ENCODE results near the gene ZACN. TPM values are rescaled to one million over a fixed set of nuclear protein-coding genes. Genes with fewer than 3 reads are reported as not detected.

Gene ZACN
- total RNA-seq = not detected in 2 replicates

DNA sequence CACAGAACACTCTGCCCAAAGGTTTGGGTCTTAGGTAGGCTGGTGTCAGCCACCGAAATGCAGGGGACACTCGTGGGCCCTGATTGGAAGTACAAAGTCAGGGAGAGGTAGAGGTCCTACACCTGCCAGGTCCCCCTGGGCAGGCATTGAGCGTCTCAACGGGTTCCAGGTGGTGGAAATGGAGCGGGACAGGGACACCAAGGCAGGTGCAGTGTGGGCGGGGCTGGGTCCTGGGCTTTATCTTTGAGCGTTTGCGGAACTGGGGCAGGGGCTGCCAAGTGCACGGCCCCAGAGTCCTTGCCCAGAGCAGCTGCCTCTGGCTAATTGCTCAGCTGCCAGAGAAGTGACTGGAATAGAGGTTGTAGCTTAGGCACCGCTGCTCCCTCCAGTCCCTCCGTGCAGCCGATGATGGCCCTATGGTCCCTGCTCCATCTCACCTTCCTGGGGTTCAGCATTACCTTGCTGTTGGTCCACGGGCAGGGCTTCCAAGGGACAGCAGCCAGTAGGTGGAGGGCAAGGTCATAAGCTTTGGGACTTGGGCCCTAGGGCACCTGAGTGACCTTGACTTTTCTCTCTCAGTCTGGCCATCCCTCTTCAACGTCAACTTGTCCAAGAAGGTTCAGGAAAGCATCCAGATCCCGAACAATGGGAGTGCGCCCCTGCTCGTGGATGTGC is at the start of gene ZACN:
TSS of gene ZACN (plus strand) at position 323 of the 675 bp plus-strand sequence. CDS start at position 406, 83 bp downstream.

DNA sequence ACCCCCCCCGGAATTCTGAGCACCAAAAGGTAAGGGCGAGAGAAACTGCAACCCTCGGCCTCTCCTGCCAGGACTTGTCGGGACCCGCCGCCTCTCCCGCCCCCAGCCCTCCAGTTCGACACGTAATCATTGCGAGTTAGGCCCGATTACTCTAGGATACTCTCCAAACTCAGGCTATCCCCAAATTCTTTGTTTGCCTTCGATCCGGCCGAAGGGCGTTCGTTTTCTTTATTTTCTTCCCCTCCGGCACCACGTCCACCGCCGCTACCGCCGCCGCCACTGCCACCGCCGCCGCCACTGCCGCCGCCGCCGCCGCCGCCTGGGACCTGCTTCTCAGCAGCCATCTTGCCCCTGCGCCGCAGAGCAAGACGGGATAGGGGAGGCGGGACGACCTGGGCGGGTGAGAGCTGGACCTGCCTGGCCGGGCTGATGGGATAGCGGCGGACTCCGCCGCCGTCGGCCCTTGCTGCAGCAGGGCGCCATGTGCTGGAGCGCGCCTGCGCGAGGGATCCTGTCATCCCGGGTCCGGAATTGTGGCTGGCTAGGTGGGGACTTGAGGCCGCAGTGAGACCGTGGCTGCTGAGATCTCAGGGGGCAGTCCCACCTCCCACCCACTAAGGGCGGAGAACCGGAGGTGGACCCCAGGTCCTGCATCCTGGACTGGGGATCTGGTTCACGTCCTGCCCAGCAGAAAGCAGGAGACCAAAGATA is 6.7 kb upstream of the ZACN start, which contains the start of gene SRP68:
TSS of gene SRP68 (minus strand) at position 370 of the 711 bp plus-strand sequence. CDS start at position 344, 26 bp downstream.

DNA sequence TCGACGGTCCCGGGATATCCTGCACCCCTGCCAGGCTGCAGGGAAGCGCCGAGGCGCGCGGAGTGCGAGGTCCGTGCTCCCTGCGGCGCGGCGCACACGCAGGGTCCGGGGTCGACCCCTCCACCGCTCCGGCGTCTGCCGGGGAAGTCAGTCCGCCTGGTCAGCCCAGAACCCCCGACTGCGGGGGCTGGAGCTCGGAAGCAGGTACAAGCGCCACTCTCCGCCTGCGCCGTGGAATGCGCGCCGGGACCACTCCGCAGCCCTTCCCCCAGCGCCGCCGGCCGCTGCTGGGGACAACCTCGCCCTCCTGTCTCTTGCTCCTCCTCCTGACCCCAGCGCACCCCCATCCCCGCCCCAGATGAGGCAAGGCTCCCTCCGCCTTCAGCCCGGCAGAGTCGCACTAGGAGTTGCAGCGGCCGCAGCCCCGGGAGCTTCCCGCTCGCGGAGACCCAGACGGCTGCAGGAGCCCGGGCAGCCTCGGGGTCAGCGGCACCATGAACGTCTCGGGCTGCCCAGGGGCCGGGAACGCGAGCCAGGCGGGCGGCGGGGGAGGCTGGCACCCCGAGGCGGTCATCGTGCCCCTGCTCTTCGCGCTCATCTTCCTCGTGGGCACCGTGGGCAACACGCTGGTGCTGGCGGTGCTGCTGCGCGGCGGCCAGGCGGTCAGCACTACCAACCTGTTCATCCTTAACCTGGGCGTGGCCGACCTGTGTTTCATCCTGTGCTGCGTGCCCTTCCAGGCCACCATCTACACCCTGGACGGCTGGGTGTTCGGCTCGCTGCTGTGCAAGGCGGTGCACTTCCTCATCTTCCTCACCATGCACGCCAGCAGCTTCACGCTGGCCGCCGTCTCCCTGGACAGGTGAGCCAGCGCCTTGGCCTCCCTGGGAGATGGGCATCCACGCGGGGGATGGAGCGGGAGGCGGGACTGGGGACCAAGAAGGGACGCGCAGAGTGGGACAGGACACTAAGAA is 4.3 kb upstream of the ZACN start, which contains the start of gene GALR2:
TSS of gene GALR2 (plus strand) at position 392 of the 974 bp plus-strand sequence. CDS start at position 495, 103 bp downstream.

DNA sequence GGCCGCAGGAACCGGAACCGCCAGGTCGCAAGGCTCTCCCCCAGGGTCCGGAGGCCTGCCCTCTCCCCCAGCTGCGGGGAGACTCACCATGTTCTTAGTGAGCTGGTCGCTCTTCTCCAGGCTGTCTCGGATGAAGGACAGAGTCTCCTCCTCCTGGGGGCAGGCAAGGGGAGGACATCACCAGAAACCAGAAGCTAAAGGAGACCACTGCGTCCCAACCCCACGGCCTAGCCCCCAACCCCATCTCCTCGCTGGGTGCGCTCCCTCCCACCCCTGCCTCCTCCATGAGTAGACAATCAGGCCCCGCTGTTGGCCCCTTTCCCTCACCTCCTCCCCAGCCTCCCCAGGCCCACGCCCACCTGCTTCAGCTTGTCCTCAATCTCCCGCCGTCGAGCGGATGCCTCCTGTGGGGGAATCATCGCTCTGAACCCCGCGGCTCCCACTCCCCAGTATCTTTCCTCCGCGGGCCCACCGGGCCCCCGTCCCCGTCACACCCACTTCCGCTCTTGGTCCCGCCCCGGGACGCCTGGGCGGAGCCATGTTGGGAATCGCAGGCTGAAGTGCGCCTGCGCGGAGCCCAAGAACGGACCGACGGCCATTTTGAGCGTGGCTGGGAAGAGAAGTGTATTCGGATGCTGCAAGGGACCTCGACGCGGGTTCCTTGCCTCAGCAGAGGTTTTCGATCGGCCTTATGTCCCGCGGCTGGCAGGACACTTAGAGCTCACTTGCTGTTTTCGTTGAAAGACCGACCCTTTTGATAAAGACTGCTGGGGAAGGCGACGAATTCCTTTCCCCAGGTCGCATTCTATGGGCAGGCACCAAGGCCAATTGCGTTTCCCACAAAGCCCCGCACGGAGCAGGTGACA is 24.5 kb downstream of the ZACN start, which contains the start of gene EXOC7:
TSS of gene EXOC7 (minus strand) at position 514 of the 866 bp plus-strand sequence. CDS start at position 419, 95 bp downstream.

Other genes starting within 250 kb of the ZACN start
- gene UNC13D, start 234.8 kb upstream of the ZACN start, total RNA-seq = 2.5 and 7.9 TPM in 2 replicates
- 23.1 and 37.1 TPM in 2 replicates for gene WBP2, start 223.8 kb upstream of the ZACN start, total RNA-seq
- 37.6 and 61.4 TPM in 2 replicates for gene TRIM47, start 200.6 kb upstream of the ZACN start, total RNA-seq
- gene TRIM65, start 182.2 kb upstream of the ZACN start, total RNA-seq = 19.3 and 24.2 TPM in 2 replicates
- gene MRPL38, start 174.3 kb upstream of the ZACN start, total RNA-seq = 26.8 and 28.9 TPM in 2 replicates
- gene FBF1, start 138.1 kb upstream of the ZACN start, total RNA-seq = 2.6 and 2.9 TPM in 2 replicates
- gene ACOX1, start 100.0 kb upstream of the ZACN start, total RNA-seq = 43.6 and 43.8 TPM in 2 replicates
- 26.5 and 30.8 TPM in 2 replicates for gene TEN1, start 99.9 kb upstream of the ZACN start, total RNA-seq
- gene CDK3, start 78.3 kb upstream of the ZACN start, total RNA-seq = 0.65 and 0.95 TPM in 2 replicates
- gene EVPL, start 51.9 kb upstream of the ZACN start, total RNA-seq = not detected in 2 replicates
- 27.1 and 27.3 TPM in 2 replicates for gene SRP68, start 6.7 kb upstream of the ZACN start, total RNA-seq
- gene GALR2, start 4.4 kb upstream of the ZACN start, total RNA-seq = 0.09 and 0.11 TPM in 2 replicates
- gene EXOC7, start 24.6 kb downstream of the ZACN start, total RNA-seq = 79.0 and 79.8 TPM in 2 replicates
- under 0.01 TPM in 1 of 2 replicates, not detected in the other for gene FOXJ1, start 62.1 kb downstream of the ZACN start, total RNA-seq
- gene RNF157, start 161.3 kb downstream of the ZACN start, total RNA-seq = 0.34 and 0.43 TPM in 2 replicates
- gene UBALD2, start 186.2 kb downstream of the ZACN start, total RNA-seq = 6.4 and 7.9 TPM in 2 replicates
- 8.7 and 11.9 TPM in 2 replicates for gene QRICH2, start 229.1 kb downstream of the ZACN start, total RNA-seq

Data from dermis lymphatic vessel endothelial cell (primary cell).